Colon (tissue), 2 donors: ENCODE results near the gene FNBP1L.
"Not testable (repeated sequence)": the region's sequence is repeated elsewhere in the genome, so short reads cannot be mapped to it uniquely, and the experiment has no call there.

Source experiments
- FAIRE-seq: peaks from 2 replicates; lab custom pipeline; 2012; peaks lifted over from hg19 to GRCh38; lab: Jason Lieb, UNC
- donor health status: control.
- donor health status: control.

Gene FNBP1L

DNA sequence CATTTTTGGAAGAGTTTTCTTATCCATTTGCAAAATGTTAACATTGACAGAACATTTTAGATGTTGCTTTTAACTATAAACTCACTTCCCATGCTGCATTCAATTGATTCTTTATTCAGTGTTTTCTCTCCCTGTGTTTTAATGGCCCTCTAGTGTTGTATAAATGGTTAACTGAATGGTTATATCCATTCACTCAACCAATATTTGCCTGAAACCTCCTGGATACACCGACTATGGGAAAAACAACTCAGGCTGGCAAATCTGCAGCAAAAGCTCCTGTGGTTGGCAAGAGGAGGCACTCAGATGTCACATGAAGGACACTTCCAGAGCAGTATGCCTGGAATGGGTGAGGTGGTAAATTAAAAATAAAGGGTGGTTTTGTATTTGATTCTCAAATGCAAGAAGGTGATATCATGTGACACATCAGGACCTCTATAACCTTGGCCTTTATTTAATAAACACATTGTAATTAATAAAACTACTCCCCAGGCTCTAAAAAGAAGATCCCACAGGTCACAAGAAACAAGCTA, 126.1 kb downstream of the FNBP1L start:
- FAIRE-seq = no peak

DNA sequence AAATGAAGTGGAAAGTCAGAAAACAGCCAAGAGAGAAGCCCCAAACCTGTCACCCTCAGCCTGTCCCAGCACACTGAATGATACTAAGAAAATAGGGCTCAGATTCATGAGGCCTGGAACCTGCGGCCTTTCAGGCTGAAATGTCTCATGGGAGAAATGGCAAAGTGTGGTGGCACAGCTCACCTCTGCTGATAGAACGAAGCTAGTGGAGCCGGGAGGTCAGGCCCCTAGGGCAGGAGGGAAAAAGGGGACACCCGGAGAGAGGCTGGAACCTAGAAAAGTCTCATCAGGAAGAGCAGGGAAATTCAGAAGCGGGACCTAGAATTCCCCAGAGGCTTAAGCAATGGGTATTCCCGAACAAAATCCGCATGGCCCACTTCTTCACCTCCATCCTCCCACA, 126.6 kb downstream of the FNBP1L start:
- no peak for FAIRE-seq

DNA sequence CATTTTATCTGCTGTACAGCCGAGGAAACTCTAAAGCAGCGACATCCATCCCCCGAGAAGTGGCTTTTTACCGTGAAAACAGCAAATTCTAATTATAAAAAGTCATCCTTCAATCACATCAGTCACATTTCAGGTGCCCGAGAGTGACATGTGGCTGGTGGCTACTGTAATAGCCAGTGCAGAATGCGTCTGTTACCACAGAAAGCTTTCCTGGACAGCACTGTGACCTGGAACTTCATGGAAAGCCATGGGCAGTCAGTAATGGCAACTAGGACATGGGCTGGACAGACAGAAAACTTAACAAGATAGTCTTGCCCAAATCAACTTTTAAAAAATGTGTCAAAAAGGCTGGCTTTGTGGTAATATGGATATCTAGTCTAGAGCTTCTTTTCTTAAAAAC, 127.1 kb downstream of the FNBP1L start:
- FAIRE-seq = no peak

DNA sequence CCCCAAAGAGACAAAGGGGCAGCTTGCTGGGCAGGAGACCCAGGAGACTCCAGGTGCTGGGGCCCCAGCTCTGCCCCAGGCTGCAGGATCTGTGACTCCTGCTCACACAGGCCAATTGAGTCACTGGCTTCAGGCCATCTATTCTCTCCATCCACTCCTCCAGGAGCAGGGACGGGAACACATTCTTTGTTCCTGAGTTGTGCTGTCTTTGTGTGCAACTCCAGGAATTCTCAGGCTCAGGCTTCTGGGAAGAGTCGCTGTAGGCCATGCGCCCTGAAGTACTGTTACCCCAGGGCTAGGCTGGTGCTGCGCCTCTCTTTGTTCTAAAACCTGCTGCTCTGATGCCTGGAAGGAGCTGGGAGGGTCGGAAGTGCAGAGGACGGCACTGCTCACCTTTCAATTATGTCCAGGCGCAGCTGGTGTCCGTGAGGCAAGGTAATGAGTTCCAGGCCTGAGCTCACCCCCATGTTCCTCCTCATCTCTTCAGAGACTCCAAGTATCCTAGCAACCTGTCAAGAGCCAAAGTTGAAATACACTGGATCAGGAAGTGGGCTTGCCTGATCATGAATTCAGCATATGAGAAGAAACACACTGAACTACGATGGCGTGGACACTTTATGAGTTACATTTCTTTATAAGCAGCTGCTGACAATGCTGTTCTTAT, 127.8 kb downstream of the FNBP1L start:
- FAIRE-seq = no peak

DNA sequence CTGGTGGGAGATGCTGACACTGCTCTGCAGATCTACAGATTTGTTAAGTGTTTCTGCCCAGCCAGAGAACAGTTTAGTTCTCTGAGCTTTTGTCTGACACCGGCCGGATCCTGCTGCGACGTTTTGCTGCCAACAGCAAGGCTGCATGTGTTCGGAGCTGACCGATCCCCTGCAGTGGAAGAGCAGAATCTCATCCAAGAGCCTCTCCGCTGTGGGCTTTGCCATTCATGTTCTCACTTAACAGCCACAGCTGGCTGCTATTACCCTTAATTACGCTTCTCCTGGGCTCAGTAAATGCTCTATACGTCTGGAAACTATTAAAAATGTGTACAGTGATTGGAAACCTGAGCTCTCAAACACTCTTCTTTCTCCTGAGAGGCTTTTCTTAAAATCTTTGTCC, 128.4 kb downstream of the FNBP1L start:
- FAIRE-seq = no peak

DNA sequence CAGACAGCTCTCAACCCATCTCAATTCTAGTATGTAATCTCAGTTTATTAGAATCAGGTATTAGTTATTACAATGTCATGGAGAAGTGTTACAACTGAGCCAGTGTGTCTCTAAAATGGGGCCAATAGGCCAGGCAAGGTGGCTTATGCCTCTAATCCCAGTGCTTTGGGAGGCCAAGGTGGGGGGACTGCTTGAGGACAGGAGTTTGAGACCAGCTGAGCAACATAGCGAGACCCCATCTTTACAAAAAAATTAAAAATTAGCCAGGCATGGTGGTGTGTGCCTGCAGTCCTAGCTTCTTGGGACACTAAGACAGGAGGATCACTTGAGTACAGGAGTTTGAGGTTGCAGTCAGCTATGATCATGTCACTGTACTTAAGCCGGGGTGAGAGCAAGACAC, 128.8 kb downstream of the FNBP1L start:
- no peak for FAIRE-seq

DNA sequence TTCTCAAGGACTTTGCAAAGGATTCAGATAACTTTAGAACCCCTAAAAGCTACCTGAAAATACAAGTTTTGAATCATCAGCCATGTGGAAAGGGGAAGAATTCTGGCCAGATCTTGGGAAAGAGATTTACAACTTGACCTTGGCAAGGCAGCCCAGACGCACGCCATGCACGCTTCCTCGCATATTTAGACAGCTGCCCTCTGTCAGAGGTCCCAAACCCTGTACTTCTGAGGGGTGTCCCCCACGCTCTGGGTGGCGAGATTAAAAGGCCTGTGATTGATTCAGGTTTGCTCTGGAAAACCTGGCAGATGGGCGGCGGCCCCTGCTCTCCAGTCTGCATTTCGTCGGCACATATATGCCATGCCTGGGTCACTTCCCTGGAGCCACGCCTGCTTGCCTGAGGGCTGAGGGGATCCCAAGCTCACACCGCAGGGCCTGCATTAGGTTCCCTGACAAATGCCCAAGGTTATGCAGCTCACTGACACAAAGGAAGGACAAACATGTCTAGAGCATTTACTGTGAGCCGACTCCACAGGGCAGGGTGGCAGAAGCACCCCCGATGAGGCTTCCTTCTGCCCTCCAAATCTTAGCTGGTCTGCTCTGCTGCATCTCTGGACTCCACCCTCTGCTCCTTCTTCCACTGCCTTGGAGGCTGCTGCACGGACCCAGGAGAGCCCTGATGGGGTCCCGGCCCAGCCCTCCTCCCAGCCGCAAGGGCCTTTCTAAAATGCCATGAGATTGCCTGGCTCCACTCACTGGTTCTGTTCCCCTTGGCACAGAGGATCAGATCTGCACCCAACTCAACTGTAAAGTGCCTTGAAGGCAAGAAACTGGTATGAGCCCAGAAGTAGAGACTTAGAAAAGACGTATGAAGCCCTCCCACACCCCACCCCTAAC, 129.9 kb downstream of the FNBP1L start:
- no peak for FAIRE-seq

DNA sequence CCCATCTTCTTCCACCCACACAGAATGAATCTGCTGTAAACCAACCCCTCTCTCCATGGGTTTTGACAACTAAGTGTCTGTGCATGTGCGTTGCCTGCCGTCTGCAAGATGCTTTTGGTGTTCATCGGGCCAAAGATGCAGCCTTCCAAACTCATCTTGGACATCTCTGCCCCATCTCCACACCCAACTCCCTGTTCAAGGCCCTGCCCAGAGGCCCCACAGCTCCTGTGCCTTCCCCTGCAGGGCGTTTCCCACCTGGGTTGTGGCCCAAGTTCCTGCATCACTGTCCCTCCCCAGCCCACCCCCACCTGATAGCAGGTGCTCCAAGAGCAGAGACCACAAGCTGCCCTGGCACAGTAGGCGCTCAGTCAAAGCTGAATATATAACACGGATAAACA, 130.5 kb downstream of the FNBP1L start:
- no peak for FAIRE-seq

DNA sequence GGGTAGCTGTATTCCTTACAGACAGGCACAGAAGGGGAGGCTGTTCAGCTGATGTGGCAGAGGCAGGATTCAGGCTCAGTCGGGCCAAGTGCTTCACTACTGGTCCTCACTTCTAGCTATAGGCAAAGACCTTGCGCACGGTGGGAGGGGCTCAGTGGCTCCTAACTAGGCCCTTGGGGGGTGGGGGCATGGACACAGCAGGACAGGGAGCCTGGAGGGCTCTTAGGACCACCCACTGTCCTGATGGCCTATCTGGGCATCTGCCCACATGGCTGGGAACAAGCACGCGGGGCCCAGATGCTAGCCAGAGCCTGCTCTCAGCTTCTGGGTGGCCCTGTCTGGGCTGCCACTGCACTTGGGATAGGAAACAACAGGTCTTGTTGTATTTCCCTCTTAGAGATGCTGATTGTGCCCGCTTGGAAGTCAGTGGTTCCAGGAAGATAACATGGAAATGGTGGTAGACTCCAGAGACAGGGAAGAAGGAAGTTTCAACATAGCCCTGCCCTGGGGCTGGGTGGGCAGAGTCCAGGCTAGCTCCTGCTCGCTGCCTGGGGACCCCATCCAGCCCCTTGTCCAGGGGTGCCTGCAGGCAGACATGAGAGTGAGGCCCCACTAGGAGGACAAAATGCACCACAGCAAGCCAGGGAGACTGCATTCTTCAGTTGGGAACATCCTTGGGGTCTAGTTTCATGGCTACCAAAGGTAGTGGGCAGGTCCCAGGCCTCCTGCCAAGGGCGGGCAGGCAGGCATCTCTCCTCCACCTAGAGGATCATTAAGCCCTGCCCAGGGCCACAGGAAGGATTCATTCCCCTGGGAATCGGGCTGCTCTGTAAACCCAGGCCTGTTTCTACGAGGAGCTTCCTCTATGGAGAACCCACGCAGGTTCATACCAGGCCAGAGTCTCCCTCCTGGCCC, 131.2 kb downstream of the FNBP1L start:
- no peak for FAIRE-seq

DNA sequence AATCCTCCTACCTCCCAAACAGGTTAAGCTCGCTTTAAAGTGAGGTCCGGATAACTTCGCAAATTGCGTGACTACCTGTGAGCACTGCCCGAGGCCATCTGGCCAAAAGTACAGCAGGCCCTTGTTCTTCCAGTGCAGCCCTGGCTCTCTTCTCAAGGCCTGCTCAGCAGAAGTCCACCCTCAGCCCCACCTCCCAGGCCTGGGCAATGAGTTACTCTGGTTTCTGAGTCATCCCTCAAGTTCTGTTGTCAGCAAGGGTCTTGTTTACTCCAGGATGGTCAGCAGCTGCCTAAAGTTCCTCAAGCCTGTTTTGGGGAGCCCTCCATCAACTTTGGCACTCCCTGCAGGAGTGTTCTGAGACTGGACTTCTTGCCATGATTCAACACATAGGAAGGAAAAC, 132.0 kb downstream of the FNBP1L start:
- FAIRE-seq = no peak

DNA sequence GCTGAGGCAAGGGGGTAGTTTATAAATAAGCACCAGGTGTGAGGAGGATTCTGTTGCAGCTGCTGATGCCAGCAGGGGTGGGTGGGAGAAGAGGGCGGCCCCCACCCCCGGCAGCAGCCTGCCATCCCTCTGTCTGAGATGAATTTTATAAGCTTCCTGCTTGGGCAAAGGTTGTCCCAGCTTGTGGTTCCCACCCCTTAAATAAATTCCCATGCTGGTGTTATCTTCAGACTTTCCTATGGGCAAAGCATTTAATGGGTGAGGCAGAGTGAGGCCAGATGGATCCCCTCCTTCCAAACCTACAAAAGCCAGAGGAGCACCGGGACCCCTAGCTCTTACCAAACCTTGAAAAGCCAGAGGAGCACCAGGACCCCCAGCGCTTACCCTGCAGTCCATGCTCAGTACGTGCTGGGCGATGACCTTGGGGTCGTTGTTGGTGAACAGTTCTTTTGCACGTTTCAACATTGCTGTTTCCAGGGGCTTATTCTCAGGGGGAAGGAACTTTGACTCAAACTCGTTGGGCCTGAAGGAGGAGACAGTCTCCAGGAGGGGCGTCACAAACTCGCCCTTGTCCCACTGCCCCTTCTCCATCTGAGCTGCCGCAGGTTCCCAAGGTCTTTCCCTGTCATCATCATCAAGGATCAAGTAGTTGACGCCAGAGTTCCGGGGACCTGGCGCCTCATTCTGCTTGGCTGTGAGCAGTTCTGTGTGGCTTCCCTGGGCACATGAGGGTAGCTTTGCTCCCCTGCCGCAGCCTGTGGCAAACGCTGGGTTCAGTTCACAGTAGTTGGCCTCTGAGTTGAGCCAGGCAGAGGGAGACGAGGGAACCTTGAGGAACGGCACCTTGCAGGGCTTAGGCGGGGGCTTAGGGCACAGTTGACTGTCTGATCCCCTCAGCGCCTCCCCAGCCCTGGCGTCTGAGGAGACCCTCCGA, 134.3 kb downstream of the FNBP1L start:
- FAIRE-seq = no peak

DNA sequence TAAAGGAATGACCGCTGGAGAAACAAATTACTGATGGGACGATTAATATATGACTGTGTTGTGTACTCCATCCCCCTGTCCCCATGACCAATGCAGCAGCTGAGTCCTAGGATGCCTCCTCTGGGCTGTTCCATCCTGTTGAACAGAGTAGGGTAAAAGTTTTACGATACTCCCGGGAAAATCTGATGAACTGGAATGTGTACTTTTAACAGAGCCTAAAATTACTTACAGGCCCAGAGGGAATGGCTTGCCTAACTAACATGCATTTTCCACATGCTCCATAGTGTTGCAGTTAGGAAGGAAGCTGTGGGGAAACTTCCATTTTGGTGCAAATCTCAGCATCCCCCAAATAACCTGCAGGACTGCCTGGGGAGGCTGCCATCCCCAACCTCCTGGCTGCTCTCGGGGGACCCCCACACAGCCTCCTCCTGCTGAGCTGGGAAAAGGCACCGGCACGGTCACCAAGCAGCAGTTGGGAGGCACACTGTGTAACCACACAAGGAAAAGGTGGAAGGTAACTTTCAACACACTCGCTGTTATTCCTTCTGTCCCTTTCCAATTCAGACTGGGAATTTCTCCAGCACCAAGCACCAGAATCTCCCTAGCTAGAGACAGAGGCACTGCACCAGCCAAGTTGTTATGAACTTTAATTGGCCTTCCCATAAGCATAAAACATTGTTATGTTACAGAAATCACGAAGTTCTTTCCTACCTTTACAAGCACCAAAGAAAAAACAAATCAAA, 136.5 kb downstream of the FNBP1L start:
- FAIRE-seq = no peak

DNA sequence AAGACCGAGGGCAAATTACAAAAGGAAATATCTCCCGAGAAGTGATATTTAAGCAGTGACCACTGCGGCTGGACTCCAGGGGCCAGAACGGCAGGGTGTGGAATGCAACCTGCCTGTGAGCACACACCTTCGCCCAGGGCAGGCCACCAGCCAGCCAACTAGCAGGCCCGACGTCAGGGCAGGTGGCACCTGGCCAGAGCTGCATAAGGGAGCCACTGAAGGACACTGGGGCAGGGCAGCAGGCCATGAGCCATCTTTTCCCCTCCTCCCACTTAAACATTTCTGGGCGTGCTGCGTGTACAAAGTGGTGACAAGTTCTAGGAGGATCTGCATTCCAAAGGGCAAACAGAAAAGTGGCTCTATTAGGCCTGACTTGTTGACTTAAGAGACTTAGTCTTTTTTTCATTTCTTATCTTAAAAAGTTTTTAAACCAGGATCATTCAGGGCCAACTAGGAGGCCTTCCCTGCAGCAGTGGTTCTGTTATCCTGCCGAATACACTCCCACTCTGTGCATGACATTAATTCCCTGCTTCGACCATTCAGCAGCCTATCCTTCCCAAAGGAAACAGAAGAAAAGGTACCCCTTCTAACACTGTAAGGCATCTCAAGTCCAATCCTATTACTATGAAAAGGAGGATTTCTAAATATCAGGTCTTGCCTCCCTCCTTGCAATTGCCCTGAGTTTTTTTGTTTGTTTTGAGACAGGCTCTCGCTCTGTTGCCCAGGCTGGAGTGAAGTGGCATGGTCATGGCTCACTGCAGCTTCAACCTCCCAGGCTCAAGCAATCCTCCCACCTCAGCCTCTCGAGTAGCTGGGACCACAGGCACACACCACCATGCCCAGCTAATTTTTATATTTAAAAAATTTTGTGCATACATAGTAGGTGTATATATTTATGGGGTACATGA, 137.4 kb downstream of the FNBP1L start:
- no peak for FAIRE-seq

DNA sequence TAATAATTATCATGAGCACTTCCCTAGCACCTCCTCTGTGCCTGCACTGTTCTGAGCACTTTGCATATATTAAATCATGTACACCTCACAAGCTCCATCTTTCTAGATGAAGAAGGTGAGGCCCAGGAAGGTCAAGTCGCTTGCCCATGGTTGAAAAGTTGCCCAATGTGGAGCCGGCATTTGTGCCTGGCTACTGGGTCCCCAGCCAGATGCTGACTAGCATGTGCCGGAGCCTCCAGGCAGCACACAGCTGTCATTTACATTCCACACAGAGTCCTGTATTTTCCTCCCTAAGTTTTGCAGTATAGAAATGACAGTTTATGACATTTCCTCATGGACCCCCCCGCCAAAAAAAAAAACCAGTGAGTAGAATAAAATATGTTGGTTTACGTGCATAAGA, 139.4 kb downstream of the FNBP1L start:
- FAIRE-seq = no peak

DNA sequence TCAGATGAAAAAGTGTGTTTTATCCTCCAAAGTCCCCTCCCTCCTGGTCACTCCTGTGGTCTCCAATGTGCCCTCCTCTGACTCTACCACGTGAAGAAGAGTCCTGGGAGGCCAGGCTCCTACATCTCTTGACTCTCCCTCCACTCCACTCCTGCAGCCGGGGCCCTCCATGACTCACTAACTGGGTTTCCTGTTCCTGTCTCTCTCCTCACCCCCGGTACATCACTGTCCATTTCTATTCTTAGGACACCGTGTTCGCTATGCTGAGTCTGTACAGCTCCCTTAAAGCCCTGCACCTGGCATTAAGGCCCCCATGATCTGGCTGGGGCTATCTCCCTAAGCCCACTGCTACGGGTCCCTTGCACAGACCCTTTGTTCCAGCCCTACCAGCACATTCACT, 140.3 kb downstream of the FNBP1L start:
- FAIRE-seq = no peak

DNA sequence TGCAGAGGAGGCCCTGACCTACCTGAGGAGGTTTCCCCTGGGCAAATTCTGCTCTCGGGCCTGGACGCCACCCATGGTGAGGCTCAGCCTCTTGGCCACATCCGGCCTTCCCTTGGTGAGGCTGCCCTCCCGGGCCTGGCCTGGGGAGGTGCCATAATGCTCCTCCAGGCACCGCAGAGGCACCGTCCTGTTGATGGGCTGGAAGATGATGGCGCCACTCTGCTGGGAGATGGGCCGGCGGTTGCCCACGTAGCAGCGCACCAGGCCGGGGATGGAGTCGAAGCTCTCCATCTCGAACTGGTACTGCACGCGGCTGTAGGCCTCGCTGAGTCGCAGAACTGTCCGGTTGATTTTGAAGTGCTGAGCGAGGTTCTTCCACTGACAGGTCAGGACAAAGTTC, 141.0 kb downstream of the FNBP1L start:
- FAIRE-seq = no peak

DNA sequence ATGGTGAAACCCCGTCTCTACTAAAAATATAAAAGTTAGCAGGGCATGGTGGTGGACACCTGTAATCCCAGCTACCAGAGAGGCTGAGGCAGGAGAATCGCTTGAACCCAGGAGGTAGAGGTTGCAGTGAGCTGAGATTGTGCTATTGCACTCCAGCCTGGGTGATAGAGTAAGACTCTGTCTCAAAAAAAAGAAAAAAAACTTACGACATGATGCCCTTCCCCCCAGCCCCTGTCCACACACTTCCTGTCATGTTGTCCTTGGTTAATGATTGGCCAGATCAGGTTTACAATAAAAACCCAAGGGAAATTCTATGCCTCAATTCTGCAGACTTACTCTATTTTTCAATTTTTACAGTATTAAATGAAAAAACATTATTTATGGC, 143.4 kb downstream of the FNBP1L start:
- not testable (repeated sequence) for FAIRE-seq

DNA sequence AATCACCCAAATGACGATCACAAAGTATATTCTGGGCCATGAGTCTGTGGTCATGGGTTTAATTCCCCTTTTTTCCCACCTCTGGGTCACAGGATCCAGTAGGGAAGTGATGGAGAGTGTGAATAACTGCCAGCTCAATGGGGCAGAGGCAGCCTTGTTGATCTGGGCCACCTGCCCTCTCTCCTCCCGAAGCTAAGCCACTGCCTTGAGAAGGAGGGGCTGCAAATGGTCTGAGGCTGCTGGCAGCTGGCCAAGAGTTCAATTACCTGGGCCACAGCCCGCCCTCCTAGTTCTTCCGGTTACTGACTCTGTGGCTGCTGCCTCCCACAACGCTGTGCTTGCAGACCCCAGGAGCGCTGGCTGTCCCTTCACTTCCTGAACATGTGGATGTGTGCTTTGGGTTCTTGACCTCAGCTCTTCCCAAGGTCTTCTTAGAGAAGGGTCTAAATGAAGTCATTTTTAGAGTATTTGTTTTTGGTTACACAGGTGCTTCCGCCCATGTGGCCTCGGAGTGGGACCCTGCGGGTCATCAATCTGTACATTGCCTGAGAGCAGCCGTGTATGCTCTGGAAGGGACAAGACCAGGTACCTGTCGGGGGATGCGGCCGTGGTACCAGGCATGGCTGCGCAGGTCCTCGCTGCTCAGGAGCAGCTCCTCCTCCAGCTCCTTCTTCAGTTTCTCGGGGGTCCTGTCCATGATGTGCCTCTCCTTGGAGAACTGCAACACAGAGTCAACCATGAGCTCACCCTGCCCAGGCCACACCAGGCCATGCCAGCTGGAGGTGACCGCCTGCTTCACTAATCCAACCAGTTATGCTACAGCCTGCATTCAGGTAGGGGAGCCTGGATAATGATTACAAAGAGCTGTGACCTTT, 144.0 kb downstream of the FNBP1L start:
- no peak for FAIRE-seq
